Stimulated activated CD8-positive, alpha-beta memory T cell treated with anti-CD3 and anti-CD28 coated beads, Interleukin-4, amount 100 ng/mL, for 48 hours (primary cell): ENCODE data around the gene ARHGAP24.

Experiments used
- DNase-seq: peaks from one replicate; pipeline ENCODE4 v3.0.0-alpha.2; 2020

ARHGAP24 gene

DNA sequence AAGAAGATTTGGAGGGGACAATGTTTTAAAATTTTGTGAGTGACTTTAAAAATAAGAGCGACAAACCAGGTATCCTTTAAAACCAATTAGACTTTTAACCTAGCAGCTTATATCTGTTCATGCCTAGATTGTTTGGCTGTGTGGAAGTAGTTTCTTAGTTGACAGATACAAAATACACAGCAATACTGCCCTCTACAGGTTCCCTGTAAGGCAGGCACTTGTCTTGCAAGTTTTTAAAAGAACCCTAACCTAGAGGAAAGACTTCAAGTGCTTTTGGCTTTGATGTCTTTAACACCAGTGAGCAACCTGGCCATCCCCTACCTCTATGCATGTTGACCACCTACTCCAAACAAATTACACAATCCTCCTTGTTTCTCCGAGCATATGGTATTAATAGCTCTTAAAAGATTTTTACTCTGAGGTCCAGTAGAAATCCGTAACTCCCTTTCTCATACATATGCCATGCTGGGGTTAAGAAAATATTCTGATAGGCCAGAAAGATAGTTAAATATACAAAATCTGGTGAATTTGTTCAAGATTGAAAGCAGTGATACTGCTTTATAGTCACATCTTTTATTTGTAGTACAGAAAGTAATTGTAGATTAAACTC, 273.0 kb downstream of the ARHGAP24 start:
- no peak for DNase-seq

DNA sequence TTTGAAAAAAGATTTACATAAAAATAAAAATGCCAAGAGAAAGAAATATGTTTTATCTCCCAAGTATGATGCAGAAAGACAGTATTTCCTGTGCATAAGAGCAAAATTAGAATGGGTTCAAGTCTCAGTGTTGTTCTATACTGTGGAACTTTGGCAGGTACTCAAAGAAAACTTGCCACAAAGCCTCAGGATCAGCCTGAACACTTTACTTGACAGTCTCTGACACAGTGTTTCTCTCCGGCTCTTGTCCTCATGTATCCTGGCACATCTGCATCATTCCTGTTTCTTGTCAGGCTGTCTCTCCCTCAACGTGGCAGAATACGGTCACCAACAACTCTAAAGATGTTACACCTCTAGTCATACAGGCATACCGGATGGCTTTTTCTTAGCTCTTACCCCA, 273.7 kb downstream of the ARHGAP24 start:
- DNase-seq, result no peak

DNA sequence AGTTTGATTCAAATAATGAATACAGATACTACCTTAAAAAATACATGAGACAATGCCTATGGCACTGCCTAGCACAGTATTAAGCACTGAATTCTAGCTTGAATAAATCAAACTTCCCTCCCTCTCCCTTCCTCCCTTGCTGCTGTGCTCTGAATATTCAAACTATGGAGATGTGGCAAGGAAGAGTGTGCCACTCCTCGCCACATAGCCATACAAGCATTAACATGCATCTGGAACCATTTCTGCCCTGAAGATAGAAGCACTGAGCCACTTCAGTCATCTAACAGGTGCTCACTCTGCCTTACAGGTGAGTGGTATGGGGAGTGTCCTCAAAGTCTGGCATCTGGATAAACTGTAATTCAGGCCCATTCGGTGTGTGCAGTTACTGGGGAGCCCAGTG, 276.9 kb downstream of the ARHGAP24 start:
- no peak for DNase-seq

DNA sequence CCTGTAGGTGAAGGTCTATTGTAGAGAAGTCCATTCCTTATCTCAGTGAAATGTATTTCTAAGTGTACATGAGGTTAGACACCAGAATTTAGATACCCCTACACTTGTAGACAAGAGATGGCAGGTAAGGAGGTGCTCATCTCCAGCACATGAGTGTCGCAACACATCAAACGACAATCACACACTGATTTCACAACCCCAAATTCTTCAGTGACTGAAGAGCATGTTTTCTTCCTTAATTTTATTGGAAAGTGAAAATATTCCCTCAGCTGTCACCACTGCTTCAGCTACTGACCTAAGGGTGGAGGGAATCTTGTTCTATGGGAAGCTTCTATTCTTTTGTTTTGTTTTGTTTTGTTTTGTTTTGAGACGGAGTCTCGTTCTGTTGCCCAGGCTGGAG, 280.3 kb downstream of the ARHGAP24 start:
- DNase-seq, result no peak

DNA sequence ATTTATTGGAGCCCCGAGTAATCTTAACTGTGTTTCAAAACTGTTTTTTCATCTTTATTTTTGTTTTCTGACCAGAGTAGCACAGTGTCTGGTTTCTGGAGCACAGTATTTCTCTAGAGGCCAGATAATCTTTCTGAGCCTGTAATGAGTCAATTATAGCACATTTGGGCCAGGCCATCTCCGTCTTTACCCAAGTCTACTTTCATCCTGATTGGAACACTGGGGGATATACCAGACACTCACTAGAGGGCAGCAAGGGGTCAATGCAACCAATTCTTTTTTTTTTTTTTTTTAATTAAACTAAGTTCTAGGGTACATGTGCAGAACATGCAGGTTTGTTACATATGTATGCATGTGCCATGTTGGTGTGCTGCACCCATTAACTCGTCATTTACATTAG, 282.0 kb downstream of the ARHGAP24 start:
- DNase-seq, result no peak

DNA sequence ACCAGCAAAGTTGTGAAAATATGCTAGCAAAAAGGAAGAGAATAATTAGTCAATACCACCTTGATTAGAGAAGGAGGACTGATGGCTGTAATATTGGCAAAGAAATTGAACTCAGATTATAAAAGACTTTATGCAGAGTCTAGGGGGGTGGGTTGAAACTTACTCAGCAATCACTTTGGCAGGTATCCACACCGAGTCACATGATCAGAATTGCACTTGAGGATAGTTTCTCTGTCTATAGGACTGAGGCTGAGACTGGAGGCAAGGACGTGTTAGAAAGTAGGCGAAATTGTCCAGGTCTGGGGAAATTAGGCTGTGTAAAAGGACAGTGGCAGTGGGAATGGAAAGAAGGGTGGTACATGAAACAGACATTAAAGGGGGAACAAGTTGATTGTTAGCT, 284.4 kb downstream of the ARHGAP24 start:
- no peak for DNase-seq

DNA sequence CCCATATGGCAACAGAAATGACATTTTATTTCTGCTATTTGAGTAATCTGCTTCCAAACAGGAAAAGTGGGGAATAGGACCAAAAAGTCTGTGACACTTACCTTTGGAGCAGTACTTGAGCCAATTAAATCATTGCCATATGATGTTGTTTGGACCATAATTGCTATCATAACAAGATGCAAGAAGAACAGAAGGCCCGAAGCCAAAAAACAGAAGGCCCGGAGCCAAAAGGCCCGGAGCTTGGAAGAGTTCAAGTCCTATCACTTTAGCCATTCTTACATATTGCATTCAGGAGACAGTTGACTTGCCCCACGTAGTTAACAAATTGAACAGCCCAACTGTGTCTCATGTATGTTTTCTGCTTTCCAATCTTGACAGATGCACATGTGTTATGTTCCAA, 285.6 kb downstream of the ARHGAP24 start:
- DNase-seq, result no peak

DNA sequence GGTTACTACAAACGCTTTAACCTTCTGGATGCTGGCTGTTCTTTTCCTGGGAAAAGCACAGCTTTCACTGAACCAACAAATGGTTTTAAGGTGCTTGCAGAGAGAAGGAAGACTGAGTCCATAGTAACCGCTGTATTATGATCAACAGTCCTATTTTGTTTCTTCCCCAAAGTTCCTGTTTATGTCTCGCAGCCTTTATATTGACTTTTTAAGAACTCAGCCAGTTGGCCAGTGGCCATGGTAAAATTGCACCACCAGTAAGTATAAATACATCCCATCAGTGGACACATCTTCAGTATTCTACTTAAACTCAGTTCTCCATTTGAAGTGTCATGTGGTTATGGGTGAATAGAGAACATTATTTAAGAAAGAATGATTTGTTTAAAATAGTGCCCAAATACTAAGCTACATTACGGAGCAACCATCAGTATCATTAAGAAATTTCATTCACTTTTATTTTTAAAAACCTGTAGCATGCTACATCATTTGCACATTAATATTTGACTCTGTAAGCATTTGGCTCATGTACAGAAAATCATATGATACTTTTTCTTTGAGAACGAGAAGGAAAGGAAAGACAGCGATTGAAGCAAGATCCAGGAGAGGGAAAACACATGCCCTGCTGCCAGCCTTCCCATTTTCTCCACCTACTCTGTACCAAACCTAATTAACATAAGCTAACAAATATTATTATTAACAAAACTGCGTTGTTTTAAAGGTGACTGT, 287.0 kb downstream of the ARHGAP24 start:
- no peak for DNase-seq

DNA sequence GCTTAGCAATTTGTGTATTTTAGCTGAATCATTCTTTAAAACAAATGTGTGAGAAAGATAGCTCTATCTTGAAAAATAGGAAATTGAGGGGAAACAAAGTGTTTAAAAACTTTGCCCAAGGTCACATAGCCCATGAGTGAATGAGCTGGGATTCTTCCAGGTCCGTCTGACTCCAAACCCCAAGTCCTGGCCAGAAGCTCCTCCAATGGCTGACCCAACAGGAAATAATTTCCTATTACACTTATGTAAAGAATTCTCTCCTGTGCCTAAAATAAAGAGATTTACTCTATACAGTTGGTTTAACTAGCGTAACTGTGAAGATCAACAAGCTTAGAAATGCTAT, 287.6 kb downstream of the ARHGAP24 start:
- DNase-seq, result no peak

DNA sequence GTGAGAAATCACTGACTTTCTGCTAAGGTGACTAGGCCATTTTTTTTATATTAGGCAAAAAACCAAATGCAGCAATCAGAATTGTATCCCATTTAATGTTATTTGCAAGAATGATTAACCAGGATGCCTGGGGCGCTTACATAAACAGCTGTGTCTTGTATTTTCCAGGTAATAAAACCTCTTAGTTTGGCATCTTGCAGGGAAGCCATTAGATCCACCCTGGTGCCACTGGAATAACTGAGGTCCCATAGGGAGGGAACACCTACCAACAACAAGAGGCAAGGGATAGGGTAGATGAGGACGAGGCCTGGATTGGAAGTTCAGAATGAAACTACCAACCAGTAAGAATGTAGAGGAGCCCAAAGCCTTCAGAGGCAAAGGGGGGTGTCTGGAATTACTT, 288.3 kb downstream of the ARHGAP24 start:
- DNase-seq, result no peak

DNA sequence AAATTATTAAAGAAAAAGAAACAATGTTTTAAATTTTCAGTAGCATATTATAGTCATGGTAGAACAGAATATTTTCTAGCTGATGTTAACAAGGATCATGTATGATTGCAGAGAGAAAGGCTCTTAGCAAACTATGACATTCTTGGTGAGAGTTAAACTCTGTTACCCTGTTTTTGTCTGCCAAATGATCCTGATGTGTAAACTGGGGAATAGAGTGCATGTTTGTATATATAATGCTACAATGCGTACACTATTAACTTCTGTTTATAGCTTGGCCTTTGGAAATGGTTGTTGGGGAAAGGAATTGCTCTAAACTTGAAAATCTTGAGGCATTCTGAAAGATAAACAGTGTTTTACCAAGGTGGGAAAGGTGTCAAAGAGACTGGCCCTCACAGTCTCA, 292.7 kb downstream of the ARHGAP24 start:
- DNase-seq, result no peak

DNA sequence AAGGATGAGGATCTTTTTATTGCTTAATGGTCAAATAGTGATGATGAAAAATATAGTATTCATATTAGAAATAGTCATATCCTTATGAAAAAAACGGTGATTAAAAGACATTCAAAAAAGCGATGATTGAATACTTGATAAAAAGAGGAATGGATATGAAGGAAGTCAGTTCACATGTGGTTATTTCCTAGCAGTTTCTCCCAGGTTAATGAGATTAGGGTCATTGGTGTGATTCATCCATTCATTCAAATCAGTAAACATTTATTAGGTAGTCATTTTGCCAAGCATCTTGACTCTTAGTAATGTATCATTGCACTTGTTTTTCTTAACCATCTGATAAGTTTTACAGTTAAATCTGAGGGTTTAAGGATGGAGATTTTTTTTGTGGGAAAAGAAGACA, 294.1 kb downstream of the ARHGAP24 start:
- DNase-seq, result no peak

DNA sequence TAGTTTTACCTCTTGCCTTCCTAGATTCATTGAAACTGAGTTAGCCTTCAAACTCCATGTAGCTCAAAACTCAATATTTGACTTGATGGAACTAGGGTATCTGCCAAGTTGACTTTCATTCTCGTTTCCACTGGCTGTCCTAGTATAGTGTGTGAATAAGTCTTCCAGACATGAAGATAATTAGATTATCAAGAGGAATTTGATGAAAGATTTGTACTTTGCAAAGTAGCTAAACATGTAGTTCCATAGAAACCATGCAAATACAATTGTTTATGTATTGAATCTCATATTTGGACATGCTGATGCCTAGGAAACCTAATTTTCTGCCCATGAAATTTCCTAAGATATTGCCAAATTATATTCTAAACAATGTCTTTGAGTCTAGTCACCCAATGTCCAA, 297.5 kb downstream of the ARHGAP24 start:
- no peak for DNase-seq

DNA sequence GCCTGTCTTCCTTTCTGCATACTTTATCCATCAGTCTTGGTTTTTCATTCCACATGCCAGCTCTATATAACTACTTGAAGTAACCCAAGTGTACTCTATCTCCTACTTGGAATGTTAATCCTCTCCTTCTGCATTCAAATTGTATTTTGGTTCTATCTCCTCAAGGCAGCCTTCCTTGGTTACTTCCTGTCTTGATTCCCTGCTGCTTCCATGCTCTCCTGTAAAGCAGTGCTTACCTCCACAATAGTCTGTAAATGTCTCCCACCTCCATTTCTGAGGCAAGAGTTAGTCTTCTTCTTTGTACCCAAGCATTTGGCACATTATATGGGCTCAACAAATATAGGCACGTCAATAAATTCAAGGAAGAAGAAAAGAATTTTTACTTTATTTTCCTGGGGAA, 298.4 kb downstream of the ARHGAP24 start:
- no peak for DNase-seq

DNA sequence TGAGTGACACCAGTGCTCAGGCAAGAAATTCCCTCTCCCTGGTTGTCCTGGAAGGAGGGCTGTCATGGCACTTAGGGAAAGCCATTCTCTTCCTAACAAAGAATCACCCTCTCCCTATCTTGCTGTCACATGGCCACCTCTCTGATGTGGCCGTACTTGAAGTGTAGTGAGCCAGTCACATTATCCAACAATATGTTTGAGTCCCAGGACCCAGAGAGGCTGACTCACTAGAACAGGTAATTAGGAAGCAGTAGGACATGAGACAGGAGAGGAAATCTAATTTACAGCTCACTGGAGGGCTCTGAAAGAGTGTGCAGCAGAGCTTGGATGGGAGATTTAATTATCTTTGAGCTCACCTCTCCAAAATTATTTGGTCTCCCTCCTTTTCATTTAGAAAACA, 299.1 kb downstream of the ARHGAP24 start:
- no peak for DNase-seq

DNA sequence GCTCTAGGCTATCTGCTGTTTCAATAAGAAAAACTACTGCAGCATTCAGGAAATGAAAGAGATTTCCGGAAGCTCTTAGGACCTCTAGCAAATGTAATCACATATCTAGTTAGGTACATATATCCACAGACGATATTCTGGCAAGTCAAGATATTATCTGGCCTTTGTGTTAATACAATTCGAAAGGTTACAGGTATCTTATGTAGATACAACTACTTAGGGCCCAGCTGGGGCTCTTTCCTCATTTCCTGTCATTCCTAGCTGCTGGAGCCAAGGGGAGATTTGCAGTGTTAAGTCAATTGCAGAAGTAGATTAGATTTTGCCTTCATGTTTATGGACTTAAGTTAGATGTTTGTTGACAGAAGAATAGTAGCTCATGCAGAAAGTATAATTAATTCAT, 299.5 kb downstream of the ARHGAP24 start:
- no peak for DNase-seq

DNA sequence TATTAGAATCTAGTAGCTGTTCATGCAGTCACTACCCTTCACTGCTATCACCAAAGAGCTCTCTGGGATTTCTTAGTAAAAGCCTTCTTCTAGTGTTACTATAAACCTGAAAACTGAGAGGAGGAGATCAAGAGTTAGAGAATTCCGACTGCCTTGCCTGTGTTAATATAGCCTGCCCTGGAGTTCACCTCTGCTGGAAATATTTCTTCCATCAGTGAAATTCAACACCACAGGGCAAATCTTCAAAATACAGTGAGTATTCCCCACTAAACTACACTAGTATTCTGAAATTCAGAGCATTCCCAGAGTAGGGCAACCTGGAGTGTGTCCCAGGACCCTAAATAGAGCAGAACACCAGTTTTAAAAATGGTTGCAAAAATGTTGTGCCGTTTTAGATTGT, 301.1 kb downstream of the ARHGAP24 start:
- DNase-seq, result no peak

DNA sequence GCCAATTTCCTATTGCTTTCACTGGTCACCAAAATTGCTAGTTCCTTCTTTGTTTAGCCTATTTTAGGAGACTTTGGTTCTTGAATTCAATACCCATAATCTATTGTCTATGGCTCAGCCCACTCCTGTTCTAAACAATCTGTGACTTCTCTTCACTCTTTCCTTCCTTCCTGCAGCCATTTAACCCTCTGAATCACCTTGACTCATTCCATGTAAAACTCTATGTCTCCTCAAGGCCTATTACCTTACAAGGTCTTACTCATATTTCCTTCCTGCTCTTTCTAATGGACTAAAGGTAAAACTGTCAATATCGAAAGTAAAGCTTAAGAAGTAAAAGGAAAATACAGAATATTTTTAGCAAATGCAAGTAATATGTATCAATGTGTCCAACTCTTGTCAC, 301.6 kb downstream of the ARHGAP24 start:
- no peak for DNase-seq

DNA sequence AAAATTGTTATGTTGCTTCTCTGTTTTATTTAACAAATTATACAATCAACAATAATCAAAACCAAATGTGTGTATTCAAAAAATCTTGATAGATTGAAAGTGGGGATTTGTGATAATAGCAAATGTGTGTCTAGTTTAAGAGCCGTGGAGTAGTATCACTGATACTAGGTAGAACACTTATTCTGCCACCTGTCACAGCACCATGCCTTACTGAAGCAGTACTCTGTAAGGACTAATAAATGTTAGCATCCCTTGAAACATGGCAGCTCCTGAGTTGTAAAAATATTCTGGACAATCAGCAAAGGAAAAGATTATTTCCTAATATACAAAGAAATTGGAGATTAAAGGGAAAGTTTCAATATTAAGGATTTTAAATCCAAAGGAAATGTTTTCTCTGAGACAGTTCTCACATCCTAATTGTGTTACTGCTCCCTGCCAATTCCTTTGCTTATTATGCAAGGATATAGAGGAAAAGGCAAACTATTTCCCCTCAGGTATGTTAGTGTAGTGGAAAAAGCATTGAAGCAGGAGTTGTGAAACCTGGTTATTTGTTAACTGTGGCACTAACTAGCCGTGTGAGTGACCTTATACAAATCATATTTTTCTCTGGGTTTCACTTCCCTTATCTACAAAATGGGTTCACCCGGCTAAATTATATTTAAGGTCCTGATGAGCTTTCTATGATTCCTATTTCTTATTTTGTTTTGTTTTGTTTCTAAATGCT, 303.1 kb downstream of the ARHGAP24 start:
- DNase-seq, result no peak

DNA sequence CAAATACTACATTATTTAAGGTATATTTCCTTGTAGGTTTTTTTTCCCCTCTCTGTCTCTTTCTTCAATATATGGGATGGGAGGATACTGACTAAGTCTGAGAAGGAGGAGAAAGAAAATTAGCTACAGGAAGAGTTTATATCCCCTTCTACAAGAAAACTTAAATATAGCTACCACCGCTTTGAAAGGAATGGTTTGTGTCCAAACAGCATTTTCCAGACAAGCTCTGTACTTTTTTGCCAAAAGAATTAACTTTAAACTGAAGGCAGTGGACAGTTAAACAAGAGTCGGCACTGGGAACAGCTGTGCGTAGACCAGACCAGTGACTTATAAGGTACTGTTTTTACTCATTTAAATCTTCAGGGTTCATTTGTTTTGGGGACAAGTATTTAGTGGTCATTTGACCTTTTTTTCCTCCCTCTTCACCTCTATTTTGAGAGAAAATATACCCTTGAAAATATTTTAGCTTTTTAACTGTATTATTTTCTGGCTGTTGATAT, 303.7 kb downstream of the ARHGAP24 start:
- no peak for DNase-seq

DNA sequence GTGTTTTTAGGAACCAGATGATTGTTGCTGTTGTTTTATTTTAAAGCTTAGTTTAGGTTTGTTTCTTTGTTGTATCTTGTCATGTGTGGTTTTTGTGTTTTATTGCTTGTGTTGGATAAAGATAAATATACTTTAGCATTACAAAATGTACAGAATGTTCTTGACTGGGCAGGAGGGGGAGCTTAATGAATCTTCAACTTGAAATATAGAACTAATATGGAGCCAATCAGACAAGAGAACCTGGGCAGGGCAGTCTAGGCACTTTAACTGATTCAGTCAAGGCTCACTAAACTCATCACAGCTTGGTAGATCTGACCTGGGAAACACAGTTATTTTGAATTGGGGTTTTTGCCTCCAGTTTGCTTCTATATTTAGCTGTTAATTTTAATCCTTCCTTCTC, 304.2 kb downstream of the ARHGAP24 start:
- DNase-seq, result no peak

DNA sequence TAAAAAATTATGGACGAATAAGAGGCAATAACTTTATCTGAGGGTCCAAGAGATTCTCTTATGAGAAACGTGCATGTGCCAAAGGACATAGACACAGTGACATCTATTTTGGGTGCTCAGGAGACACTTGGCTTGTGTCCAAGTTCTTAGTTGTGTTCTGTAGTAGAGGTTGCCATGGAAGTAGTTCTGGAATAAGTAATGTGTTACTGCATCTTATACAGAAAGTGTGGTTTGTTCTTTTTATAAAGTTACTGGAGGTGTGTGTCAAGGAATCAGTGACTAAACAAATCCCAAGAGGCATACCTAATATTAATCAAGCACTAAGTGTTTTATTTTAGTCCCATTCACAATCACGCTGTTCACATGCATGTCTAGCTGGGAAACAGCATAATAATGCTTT, 305.7 kb downstream of the ARHGAP24 start:
- DNase-seq, result no peak

DNA sequence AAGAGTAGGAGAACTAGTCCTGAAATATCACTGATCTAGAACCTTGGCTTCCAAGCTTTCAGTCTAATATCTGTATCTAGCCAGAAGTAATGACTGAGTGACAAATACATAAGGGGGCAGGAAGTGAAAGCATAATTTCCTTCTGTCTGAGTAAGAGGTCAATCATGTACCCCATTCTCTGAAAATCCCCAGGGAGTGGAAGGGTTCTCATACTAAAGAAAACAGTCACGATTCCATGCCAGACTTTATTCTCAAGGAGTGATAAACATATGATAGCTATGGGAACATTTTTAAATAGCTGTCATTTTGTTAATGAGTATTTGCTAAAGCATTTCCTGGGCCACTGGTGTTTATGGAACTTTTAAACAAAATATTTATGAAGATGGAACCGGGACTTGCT, 308.5 kb downstream of the ARHGAP24 start:
- DNase-seq, result no peak

DNA sequence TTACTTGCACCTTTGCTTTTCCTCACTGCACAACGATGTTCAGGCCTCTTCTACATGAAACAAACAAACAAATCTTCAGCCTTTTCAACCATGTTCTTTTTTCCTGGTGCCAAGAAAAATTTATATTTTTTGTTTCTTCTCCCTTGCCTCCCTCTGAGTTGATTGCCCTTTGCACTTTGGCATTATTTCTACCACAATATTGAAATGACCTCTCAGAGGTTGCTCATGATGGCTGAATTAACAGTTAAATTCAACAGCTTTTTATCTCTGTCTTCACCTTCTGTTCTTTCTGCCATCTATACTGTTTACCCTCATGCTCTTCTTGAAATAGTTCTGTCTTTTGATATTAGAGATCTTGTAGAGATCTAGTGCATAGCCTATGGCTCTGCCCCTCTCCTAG, 308.9 kb downstream of the ARHGAP24 start:
- DNase-seq, result no peak
